GM19023 (cell line): ENCODE data around the gene SCEL.
"Not testable (repeated sequence)": the region's sequence is repeated elsewhere in the genome, so short reads cannot be mapped to it uniquely, and the experiment has no call there.

ENCODE experiments used
- ATAC-seq: cut with Tn5 transposase; IDR thresholded peaks from one replicate; pipeline ENCODE4 v1.9.1; 2021; ENCODE audit warnings: mild to moderate bottlenecking, moderate library complexity; ENCODE audit not compliant: unreplicated experiment

The SCEL gene

DNA sequence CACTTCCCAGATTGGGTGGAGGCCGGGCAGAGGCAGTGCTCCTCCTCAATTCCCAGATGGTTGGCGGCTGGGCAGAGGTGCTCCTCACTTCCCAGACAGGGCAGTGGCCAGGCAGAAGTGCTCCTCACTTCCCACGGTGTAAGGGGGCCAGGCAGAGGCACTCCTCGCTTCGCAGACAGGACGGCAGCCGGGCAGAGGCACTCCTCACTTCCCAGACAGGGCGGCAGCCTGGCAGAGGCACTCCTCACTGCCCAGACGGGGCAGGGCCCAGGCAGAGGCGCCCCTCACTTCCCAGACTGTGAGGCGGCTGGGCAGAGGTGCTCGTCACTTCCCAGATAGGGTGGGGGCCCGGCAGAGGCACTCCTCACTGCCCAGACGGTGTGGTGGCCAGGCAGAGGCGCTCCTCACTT lies 125.3 kb downstream of the SCEL start:
- ATAC-seq = no peak

DNA sequence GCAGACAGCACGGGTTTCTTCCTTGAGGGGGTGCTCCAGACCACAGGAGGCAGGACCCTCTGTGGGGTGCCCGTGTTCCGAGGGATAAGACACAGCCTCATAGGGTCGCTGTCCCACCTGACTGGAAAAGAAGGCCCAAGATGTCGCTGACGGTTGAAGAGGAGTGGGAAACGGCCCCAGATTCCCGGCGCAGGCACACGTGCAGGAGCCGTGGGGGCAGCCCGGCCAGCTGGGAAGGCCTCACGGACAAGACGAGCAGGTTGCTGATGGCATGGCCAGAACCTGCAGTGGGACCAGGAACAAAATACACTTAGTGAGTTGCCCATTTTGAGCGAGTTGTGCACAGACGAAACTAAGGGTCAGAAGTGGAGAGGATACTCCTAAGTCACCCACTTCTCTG lies 126.8 kb downstream of the SCEL start:
- not testable (repeated sequence) for ATAC-seq

DNA sequence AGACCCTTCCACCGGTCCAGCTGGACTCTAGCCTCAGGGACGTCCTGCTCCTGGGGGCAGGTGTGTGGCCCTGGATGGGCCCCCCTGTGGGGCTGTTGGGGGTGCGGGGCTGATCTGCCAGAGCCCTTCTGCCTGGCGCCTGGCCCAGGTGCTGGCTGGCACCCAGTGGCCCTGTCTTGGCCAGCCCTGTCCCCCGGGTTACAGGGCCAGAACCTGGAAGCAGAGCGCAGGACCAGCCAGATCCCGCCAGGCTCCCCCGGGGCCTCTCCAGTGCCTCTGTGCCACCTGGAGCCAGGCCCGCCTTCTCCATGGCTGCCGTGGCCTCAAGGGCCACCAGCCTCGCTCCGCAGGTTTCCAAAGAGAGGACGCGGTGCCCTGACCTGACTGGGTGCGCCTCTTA lies 127.3 kb downstream of the SCEL start:
- ATAC-seq = not testable (repeated sequence)

DNA sequence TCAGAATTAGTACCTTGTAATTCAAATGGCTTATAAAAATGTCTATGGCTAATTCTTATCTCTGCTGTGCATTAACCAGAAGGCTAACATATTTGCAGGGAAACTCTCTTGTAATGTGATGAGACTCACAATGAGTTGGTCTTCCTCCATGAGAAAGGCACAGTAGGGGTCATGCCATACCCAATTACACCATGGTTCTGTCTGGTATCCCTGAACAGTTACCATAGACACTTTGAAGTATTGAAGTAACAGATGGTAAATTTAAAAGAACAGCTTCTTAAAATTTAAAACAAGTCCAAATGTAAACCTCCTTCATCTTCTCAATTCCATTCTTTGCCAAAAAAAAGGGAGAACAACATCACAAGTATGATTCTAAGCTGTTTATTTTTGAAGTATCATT lies 139.3 kb downstream of the SCEL start:
- ATAC-seq = no peak

DNA sequence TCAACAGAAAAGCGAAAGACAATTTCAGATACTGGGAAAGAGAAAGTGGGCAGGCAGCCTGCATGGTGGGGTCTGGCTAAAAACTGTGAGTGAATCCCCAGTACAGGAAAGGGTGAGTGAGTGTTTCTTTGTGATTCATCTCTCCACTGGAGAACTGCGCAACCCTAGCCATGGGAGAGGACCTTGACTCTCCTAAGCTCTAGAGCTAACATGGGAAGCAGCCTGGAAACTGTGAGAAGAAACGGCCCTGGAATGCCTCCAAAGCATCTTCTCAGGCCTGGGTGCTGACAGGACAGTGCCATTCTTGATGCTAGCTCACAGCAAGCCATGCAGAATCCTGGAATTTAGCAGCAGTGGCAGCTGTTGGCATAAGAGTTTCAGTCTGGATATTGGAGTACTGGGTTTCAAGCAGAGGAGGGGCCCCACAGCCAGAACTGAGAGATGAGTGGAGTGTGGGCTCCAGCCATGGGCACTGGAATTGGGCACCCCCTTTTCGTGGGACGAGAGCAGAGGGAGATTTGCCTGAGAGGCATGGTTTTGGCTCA lies 143.3 kb downstream of the SCEL start:
- no peak for ATAC-seq

DNA sequence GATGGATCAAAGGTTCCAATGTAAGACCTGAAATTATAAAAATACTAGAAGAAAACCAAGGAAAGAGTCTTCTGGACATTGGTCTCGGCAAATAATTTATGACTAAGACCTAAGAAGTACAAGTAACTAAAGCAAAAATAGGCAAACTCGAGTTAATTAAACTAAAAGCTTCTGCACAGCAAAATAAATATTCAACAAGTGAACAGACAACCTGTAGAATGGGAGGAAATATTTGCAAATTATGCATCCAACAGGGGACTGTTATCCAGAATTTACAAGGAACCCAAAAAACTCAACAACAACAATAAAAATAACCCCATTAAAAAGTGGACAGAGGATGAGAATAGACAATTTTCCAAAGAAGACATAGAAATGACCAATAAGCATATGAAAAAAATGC lies 152.3 kb downstream of the SCEL start:
- no peak for ATAC-seq

DNA sequence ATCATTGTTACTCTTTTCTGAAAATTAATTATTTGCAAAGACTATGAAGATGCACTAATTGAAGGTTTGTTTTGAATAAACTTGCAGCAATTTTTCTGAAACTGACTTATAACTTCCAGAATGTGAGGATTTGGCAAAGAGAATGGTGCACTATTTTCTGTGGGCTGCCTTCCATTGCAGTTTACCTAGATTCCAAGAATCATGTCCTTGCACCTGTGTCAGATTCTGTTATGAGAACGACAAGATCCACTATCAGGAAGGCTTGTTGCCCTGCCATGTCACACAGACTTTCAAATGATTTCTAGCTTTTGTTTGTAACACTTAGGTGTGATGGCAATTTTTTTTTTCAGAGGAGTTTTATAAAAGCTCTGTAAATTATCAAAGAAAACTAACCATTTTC lies 156.4 kb downstream of the SCEL start:
- no peak for ATAC-seq

DNA sequence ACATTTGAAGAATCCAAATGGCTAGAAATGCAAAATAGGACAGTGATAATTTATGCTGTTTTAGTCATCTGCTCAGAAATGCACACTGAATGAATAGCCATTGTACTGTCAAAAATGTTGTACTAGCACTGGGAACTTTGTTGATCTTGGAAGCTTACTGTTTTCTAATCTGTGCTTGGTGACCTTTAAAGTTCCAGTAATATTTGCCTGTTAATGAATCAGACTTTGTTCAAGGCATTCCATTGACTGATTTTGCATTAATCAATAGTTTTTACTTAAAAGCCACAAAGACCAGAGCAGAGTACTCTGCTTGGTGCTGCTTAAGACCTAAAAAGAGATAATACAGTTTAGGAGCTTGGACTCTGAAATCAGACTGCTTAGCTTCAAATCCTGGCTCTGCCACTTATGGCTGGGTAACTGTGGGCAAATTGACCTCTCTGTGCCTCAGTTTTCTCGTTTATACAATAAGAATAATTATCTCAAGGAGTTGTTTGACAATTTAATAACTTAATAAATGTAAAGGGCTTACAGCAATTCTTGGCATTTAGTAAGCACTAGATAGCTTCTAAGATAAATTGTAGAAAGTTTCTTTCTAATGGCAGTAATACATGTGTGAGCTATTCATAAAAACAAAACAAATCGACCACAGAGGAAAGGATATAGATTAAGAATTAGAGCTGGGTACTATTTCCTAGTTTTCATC lies 157.4 kb downstream of the SCEL start:
- ATAC-seq = no peak

DNA sequence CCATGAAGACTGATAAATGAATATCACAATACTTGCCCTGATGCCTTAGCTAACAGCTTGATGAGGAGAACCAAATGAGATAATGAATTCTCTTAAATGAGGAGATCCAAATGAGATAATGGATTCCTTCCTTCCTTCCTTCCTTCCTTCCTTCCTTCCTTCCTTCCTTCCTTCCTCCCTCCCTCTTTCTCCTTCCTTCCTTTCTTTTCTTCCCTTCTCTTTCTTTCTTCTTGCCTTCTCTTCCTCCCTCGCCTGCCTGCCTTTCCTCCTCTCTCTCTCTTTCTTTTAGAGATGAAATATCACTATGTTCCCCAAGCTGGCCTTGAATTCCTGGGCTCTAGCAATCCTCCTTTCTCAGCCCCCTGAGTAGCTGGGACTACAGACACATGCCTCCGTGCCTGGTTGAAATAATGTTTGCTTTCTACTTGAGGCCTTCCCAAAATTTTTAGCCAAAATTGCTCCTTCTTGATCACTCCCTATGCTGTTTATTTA lies 158.0 kb downstream of the SCEL start:
- ATAC-seq = no peak
